T-helper 2 cell treated with Interferon-gamma antibody and Interleukin-4, amounts not matched to agents 100 ng/mL and 5 ng/mL, for 36 hours (primary cell): ENCODE data around the gene SEMA4B. TPM values are rescaled to one million over a fixed set of nuclear protein-coding genes. Genes with fewer than 3 reads are reported as not detected.
"Not testable (repeated sequence)": the region's sequence is repeated elsewhere in the genome, so short reads cannot be mapped to it uniquely, and the experiment has no call there.

Experiments
- intact Hi-C: fragments of 100-400 bp; cut with micrococcal nuclease; formaldehyde crosslinking; loops from one replicate; pipeline ENCODE4 v1.15.1; 2023
- total RNA-seq: library from RNA; stranded (reverse); gene quantifications from 2 replicates; pipeline ENCODE4 v1.2.3, GENCODE V29; 2022

Gene SEMA4B
- total RNA-seq, 1 donor from 2014 or later, result 19.0 TPM

- intact Hi-C loops, result no loop called here
Measured at GRCh38 chr15:90181776-90182175, 19.4 kb upstream of the SEMA4B start.

DNA sequence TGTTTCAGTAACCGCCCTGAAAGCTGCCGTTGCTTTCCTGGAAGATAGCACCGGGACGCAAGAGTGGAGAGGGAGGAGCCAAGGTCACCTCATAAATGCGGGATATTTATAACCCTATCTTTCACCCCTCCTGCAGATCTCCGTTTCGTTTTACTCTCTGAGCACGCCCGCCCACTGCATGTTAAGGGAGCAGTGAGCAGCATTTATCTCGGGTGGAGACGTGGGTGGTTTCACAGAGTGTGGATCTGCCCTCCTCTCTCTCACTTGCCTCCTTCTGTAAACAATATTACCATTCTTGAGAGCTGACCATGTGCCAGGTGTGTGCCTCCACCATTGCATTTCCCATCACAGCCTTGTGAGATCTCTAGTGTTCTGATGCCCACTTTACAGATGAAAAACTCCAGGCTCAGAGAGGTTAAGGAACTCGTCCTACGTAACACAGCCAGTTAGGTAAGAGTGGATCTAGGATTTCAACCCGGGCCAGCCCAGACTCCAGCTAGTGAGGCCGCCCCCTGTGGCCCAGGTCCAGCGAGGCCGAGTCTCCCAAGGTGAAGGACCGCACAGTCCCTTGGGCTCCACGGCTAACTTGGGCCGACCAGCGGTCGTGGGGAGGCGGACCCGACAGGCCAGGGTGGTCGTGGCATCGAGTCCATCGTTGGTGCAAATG, 16.9 kb upstream of the SEMA4B start:
- intact Hi-C loops, result loop anchor here (1.0 to 2.0 kb wide), 2 partner anchors 17 to 50 kb away; partner anchors contain the start of genes GDPGP1 and SEMA4B

- intact Hi-C loops, result loop anchor here (1.0 to 2.0 kb wide), 2 partner anchors 16 to 49 kb away; partner anchors contain the start of genes GDPGP1 and SEMA4B
Measured at GRCh38 chr15:90184786-90185704, 16.1 kb upstream of the SEMA4B start.

- intact Hi-C loops, result no loop called here
Measured at GRCh38 chr15:90187257-90187868, 13.8 kb upstream of the SEMA4B start.

GRCh38 chr15:90188065-90188464, 13.1 kb upstream of the SEMA4B start:
- intact Hi-C loops, result not testable (repeated sequence)

DNA sequence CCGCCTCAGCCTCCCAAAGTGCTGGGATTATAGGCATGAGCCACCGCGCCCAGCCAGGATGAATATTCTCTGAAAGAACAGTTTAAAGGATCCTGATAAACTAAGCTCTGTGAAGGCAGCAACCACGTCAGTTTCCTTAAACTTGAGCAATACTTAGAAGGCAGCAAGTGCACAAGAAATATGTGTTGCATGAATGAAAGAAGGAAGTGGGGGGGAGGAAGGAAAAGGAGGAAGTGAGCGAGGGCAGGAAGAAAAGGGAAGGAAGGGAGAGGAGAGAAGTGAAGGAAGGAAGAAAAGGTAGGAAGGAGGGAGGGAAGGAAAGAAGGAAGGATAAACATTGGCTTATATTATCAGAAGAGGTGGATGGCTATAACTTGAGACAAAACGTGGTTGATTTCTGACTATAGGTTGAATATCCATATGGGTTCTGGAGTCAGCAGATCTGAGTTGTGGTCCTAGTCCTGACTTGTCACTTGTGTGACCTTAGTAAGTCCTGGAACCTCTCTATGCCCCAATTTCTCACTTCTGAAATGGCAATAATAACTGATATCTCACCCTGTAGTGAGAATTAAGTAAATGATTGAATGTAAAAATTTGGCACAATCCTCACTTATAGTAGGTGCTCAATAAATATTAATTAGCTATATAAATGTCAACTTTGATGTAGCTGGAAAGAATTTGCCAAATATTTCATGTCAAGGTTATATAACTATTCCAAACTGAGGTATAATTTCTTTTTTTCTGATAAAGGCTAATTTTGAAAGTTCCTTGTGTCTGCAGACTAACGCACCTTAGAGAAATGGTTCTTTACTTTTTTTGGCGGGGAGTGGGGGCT, 12.0 kb upstream of the SEMA4B start:
- intact Hi-C loops, result no loop called here

GRCh38 chr15:90189781-90190467, 11.2 kb upstream of the SEMA4B start:
- intact Hi-C loops, result no loop called here

GRCh38 chr15:90190606-90191343, 10.4 kb upstream of the SEMA4B start:
- intact Hi-C loops, result no loop called here

DNA sequence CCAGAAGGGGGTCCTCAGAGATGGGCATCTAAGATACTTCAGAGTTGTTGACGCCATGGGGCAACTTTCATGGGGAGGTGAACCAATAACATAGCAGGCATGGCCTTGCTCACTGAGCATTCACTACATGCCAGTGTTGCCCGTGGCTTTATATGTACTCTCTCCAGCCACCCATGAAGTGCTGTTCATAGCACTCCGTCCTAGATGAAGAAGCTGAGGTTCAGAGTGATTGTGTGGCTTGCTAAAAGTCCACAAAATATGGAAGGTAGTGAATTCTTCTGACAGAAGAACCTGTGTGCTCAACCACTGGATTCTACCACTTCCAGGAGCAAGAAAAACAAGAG, 9.8 kb upstream of the SEMA4B start:
- intact Hi-C loops, result no loop called here

DNA sequence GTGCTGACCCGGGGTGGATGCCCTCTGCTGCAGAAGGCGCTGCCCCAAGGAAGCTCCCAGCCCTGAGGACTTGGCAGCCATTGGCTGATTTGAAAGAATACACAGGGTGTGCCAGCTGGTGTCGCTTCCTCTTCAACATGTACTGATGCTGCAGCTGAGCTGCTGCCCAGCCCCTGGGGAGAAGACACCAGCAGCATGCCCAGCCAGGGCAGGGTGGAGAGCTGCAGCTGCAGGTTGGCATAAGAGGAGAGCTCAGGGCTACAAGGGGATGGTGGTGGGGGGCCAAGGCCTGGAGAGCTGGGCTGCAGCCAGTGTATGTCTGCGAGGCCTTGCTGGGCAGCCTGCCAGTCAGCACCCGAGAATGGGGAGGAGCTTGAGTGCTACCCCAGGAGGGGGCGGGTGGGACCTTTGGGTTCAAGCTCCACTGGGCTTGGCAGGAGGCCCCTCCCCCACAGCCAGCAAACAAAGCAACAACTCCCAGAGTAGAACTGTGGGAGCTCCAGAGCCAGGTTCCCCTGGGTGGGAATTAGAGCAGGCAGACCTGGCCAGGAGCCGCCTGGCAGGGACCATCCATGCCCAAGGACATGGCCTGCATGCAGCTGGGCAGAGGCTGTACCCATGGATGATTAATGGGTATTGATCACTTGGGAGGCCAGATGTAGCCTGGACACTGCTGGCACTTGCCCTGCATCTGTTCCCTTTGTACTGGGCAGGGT, 9.2 kb upstream of the SEMA4B start:
- intact Hi-C loops, result no loop called here

DNA sequence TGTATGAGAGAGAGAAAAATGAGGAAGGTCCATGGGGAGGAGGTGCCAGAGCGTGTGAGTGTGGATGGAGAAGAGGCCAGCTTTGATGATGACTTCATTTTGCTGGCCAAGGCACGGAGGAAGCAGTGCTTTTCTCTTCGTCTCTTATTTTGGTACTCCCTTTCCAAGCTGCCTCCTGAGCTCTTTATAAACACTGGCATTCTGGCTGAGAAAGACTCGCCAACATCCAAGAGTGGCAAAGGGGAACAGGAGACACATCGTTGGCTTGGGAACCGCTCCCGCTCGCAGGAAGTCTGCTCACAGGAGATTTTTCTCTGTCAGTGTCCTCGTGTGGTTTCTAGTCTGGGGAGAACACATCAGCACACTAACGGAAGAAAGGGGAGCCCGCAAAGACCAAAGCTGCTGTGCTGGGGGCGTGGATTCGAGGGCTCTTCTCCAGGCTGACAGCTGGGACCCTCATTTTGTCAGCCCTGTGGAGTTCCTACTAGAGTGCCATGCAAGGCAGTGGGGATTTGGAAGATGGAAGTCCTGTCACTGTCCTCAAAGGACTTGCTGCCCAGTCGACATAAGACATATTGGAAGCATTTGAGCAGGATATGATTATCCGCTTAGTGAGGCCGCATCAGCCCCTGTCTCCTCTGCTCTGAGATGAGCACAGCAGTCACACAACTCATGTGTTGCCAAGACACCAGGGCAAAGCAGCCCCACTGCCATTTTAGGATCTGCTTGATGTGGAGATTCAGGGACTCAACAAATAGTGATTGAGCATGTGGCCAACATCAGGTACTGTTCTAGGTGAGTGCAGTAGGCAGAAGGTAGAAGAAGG, 8.0 kb upstream of the SEMA4B start:
- intact Hi-C loops, result no loop called here

DNA sequence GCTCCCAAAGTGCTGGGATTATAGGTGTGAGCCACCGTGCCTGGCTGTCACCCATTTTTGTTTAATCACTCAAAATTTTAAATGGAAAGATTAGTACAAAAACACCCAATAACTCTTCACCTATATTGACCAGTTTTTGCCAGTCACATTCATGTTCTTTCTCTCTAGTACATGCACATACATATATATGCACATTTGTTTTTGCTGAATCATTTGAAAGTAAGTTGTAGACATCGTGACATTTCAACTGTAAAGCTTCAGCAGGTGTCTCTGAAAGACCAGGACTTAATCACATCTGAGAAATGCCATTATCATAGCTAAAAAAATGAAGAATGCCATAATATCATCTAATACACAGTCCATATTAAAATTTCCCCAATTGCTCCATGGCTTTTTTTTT, 6.5 kb upstream of the SEMA4B start:
- intact Hi-C loops, result no loop called here

- intact Hi-C loops, result loop anchor here (1.0 to 5.0 kb wide), 3 partner anchors 16 to 33 kb away; no protein-coding TSS in a partner anchor
Measured at GRCh38 chr15:90200534-90201129, 498 bp upstream of the SEMA4B start.

- intact Hi-C loops, result loop anchor here (1.0 to 5.0 kb wide), 3 partner anchors 17 to 35 kb away; no protein-coding TSS in a partner anchor
Measured at GRCh38 chr15:90201944-90202375, 830 bp downstream of the SEMA4B start.

DNA sequence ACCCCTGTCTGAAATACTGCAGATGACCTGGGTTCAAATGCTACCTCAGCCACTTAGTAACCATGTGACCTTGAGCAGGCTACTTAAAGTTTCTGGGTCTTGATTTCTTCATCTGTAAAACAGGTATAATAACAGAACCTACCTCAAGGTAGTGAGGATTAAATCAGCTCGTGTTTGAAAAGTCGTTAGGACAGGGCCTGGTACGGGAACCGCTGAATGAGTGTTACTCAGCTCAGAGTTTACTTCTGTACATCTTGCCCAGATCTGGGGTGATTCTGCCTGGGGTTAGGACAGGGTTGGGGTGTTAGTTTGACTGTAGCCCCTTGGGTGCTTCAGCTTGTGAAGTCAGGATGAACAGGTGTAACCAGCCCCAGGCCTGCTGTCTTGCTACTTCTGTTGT, 1.8 kb downstream of the SEMA4B start:
- intact Hi-C loops, result loop anchor here (5.0 kb wide), 1 partner anchor 36 kb away; no protein-coding TSS in a partner anchor

- intact Hi-C loops, result loop anchor here (5.0 kb wide), 1 partner anchor 36 kb away; no protein-coding TSS in a partner anchor
Measured at GRCh38 chr15:90203473-90203872, 2.3 kb downstream of the SEMA4B start.

- intact Hi-C loops, result loop anchor here (5.0 kb wide), 1 partner anchor 37 kb away; no protein-coding TSS in a partner anchor
Measured at GRCh38 chr15:90203922-90204321, 2.8 kb downstream of the SEMA4B start.
